SK-N-SH treated with all-trans-retinoic acid at 6 μM for 48 hours (cell line): ENCODE results near the gene ANAPC2.

ENCODE experiments used
- ATAC-seq: fragments of 200-7000 bp; cut with Tn5 transposase; 3 replicates; pipeline ENCODE4 v1.9.1; 2020; ENCODE audit warnings: mild to moderate bottlenecking, moderate library complexity
- ARNTL ChIP-seq: fragments of 450-650 bp; formaldehyde crosslinking; IDR thresholded peaks from 2 replicates; pipeline ENCODE4 v1.5.0; 2020; ENCODE audit warnings: low read depth, mild to moderate bottlenecking, moderate library complexity, borderline replicate concordance
- CSDC2 ChIP-seq: fragments of 250-450 bp; sonication (Bioruptor Pico); IDR thresholded peaks from 2 replicates; pipeline ENCODE4 v1.5.0; 2020; ENCODE audit warnings: mild to moderate bottlenecking, moderate library complexity
- CSRNP3 ChIP-seq: fragments of 250-450 bp; sonication (Bioruptor Pico); IDR thresholded peaks from 2 replicates; pipeline ENCODE4 v1.5.1; 2021; ENCODE audit warnings: mild to moderate bottlenecking, moderate library complexity
- GLIS3 ChIP-seq: fragments of 250-450 bp; sonication (Bioruptor Pico); IDR thresholded peaks from 2 replicates; pipeline ENCODE4 v1.5.0; 2020; ENCODE audit warnings: mild to moderate bottlenecking, moderate library complexity
- ISL1 ChIP-seq: fragments of 250-450 bp; sonication (Bioruptor Pico); IDR thresholded peaks from 2 replicates; pipeline ENCODE4 v2.1.2; 2022; ENCODE audit warnings: mild to moderate bottlenecking, moderate library complexity
- OSR1 ChIP-seq: fragments of 250-450 bp; sonication (Bioruptor Pico); IDR thresholded peaks from 2 replicates; pipeline ENCODE4 v1.8.0; 2022; ENCODE audit warnings: moderate library complexity, mild to moderate bottlenecking, inconsistent platforms
- PATZ1 ChIP-seq: fragments of 250-450 bp; sonication (Bioruptor Pico); IDR thresholded peaks from 2 replicates; pipeline ENCODE4 v1.8.0; 2020; ENCODE audit warnings: mild to moderate bottlenecking, moderate library complexity, borderline replicate concordance
- PPARA ChIP-seq: fragments of 250-450 bp; sonication (Bioruptor Pico); IDR thresholded peaks from 2 replicates; pipeline ENCODE4 v1.5.0; 2020; ENCODE audit warnings: mild to moderate bottlenecking, borderline replicate concordance
- SNAI2 ChIP-seq: fragments of 250-450 bp; sonication (Bioruptor Pico); IDR thresholded peaks from 2 replicates; pipeline ENCODE4 v1.5.0; 2020; ENCODE audit warnings: mild to moderate bottlenecking, moderate library complexity
- TCF4 ChIP-seq: fragments of 250-450 bp; sonication (Bioruptor Pico); IDR thresholded peaks from 2 replicates; pipeline ENCODE4 v1.8.0; 2021; ENCODE audit warnings: mild to moderate bottlenecking, moderate library complexity, borderline replicate concordance
- TOX ChIP-seq: fragments of 250-450 bp; sonication (Bioruptor Pico); IDR thresholded peaks from 2 replicates; pipeline ENCODE4 v1.8.0; 2021; ENCODE audit warnings: mild to moderate bottlenecking, moderate library complexity, borderline replicate concordance
- TSHZ2 ChIP-seq: fragments of 250-450 bp; sonication (Bioruptor Pico); IDR thresholded peaks from 2 replicates; pipeline ENCODE4 v1.5.0; 2020; ENCODE audit warnings: mild to moderate bottlenecking, moderate library complexity
- ZC3H10 ChIP-seq: fragments of 250-450 bp; sonication (Bioruptor Pico); IDR thresholded peaks from 2 replicates; pipeline ENCODE4 v1.5.1; 2021; ENCODE audit warnings: mild to moderate bottlenecking, moderate library complexity
- ZFP3 ChIP-seq: fragments of 250-450 bp; sonication (Bioruptor Pico); IDR thresholded peaks from 2 replicates; pipeline ENCODE4 v1.5.0; 2020; ENCODE audit warnings: mild to moderate bottlenecking, moderate library complexity
- ZFP30 ChIP-seq: fragments of 450-650 bp; formaldehyde crosslinking; IDR thresholded peaks from 2 replicates; pipeline ENCODE4 v1.5.0; 2022; ENCODE audit warnings: mild to moderate bottlenecking, moderate library complexity
- ZNF565 ChIP-seq: fragments of 450-650 bp; formaldehyde crosslinking; conservative IDR thresholded peaks from 2 replicates; pipeline ENCODE4 v1.5.0; 2020; ENCODE audit warnings: low read depth, mild to moderate bottlenecking, moderate library complexity
- ZNF8 ChIP-seq: fragments of 450-650 bp; formaldehyde crosslinking; IDR thresholded peaks from 2 replicates; pipeline ENCODE4 v1.5.0; 2020; ENCODE audit warnings: mild to moderate bottlenecking, moderate library complexity

The ANAPC2 gene

GRCh38 chr9:137190315-137190856 is 2.0 kb upstream of the ANAPC2 start (continued):
- TF ChIP-seq PATZ1 (CRISPR knock-in tag) (no peak), TCF4 (no peak), SNAI2 (CRISPR knock-in tag) (no peak), TOX (CRISPR knock-in tag) (no peak), ZNF565 (CRISPR knock-in tag) (no peak)

- ATAC-seq = no peak; the same call in 2 of the 3 replicates
- no peak for TF ChIP-seq CSDC2
These were observed 1.2 kb upstream of the ANAPC2 start for GRCh38 chr9:137189297-137190295.

GRCh38 chr9:137188086-137188489 is 272 bp downstream of the ANAPC2 start:
- ATAC-seq = peak; percentile 13
- no peak for TF ChIP-seq ZC3H10 (CRISPR knock-in tag)
- TF ChIP-seq GLIS3 (CRISPR knock-in tag) = no peak
- no peak for TF ChIP-seq ZFP30 (CRISPR knock-in tag)
- TF ChIP-seq PPARA = no peak
- no peak for TF ChIP-seq ZFP3 (CRISPR knock-in tag)
- TF ChIP-seq ISL1 (CRISPR knock-in tag) = no peak
- TF ChIP-seq SNAI2 (CRISPR knock-in tag) = no peak
- no peak for TF ChIP-seq ZNF565 (CRISPR knock-in tag)
- TF ChIP-seq CSRNP3 (CRISPR knock-in tag) = no peak
- no peak for TF ChIP-seq TOX (CRISPR knock-in tag)
- no peak for TF ChIP-seq ZNF8 (CRISPR knock-in tag)
- no peak for TF ChIP-seq TSHZ2

- TF ChIP-seq ARNTL (CRISPR knock-in tag) (no peak), PATZ1 (CRISPR knock-in tag) (no peak), ISL1 (CRISPR knock-in tag) (no peak)
- ATAC-seq = no peak
These were observed 974 bp downstream of the ANAPC2 start for GRCh38 chr9:137187386-137187785.

GRCh38 chr9:137186385-137186784 is 2.0 kb downstream of the ANAPC2 start:
- no peak for ATAC-seq
- TF ChIP-seq ZFP30 (CRISPR knock-in tag) (no peak), OSR1 (CRISPR knock-in tag) (no peak), ZNF8 (CRISPR knock-in tag) (no peak), ARNTL (CRISPR knock-in tag) (no peak), CSRNP3 (CRISPR knock-in tag) (no peak), ZNF565 (CRISPR knock-in tag) (no peak), SNAI2 (CRISPR knock-in tag) (no peak), TSHZ2 (no peak), ZFP3 (CRISPR knock-in tag) (no peak)
